HepG2 (cell line): Measurements from ENCODE around the gene GOLPH3. TPM values are rescaled to one million over a fixed set of nuclear protein-coding genes. Genes with fewer than 3 reads are reported as not detected.

ENCODE experiments used
- ATAC-seq: fragments of 200-7000 bp; cut with Tn5 transposase; 3 replicates; pipeline ENCODE4 v1.9.1; 2020; ENCODE audit warnings: mild to moderate bottlenecking, moderate library complexity
- BruUV-seq: library from RNA; stranded (reverse); fragments of 400-500 nt; replicated peaks from 2 replicates; lab custom pipeline; 2021; lab: Mats Ljungman, UMichigan
- CTCF ChIA-PET: fragments of 300-600 bp; formaldehyde crosslinking; extraction: SDS; loops from one replicate; lab custom pipeline; 2021; ENCODE audit warnings: low total read pairs, inconsistent platforms, low intra/inter-chr PET ratio; lab: Yijun Ruan, JAX
- POLR2A ChIA-PET: fragments of 350-600 bp; sonication (Branson Sonifier 250); formaldehyde crosslinking; loops from one replicate; lab custom pipeline; 2020; ENCODE audit warnings: antibody characterized with exemption, inconsistent platforms; lab: Yijun Ruan, JAX
- DNase-seq: peaks from one replicate; pipeline ENCODE4 v3.0.0-alpha.2; 2015; ENCODE audit warnings: low spot score
- FAIRE-seq: peaks from 3 replicates; lab custom pipeline; 2011; peaks lifted over from hg19 to GRCh38; lab: Jason Lieb, UNC
- H2AFZ ChIP-seq: one replicate; pipeline ENCODE4 v1.6.1; 2011; ENCODE audit warnings: low read length, inconsistent platforms
- H3K27ac ChIP-seq: fragments of 300-600 bp; 3 replicates; pipeline ENCODE4 v1.8.0; 2011; ENCODE audit warnings: mixed run types, mild to moderate bottlenecking, mixed read lengths, low read length, inconsistent platforms; ENCODE audit not compliant: insufficient read depth; ENCODE audit errors: extremely low read length
- H3K27me3 ChIP-seq, 2 experiments: fragments of 200-600 bp in 1 of 2; 2 replicates in 1 of 2; 3 replicates in 1 of 2; pipeline versions ENCODE4 v1.6.0 to v1.8.0; 2011; ENCODE audit warnings: low read length in 2 of 2, mild to moderate bottlenecking in 2 of 2, moderate library complexity in 2 of 2, inconsistent platforms in 1 of 2; ENCODE audit not compliant: insufficient read depth in 2 of 2, control insufficient read depth in 1 of 2
- H3K36me3 ChIP-seq, 2 experiments: fragments of 200-600 bp in 1 of 2; replicated peaks in 1 of 2; 2 replicates in 1 of 2; 3 replicates in 1 of 2; pipeline versions ENCODE4 v1.5.1 to v1.8.0; 2011; ENCODE audit warnings: low read length in 2 of 2, inconsistent platforms in 1 of 2; ENCODE audit not compliant: insufficient read depth in 2 of 2, control insufficient read depth in 1 of 2
- H3K4me1 ChIP-seq: 2 replicates; pipeline ENCODE4 v1.5.1; 2012; ENCODE audit warnings: low read length, inconsistent platforms; ENCODE audit not compliant: insufficient read depth
- H3K4me2 ChIP-seq: 2 replicates; pipeline ENCODE4 v1.6.0; 2011; ENCODE audit warnings: low read depth, low read length, inconsistent platforms
- H3K4me3 ChIP-seq, 3 experiments: fragments of 200-600 bp in 1 of 3; sonication (generic), shearing (Covaris generic) in 1 of 3; replicated peaks in 1 of 3; 2 replicates each; pipeline ENCODE4 v1.5.1; 2011 to 2016; ENCODE audit warnings: low read length in 3 of 3, inconsistent platforms in 2 of 3, low read depth in 2 of 3, mild to moderate bottlenecking in 2 of 3, control low read depth in 1 of 3, mixed read lengths in 1 of 3; ENCODE audit not compliant: insufficient read depth in 1 of 3
- H3K79me2 ChIP-seq: one replicate; pipeline ENCODE4 v1.6.1; 2011; ENCODE audit warnings: low read length, inconsistent platforms; ENCODE audit not compliant: insufficient read depth
- H3K9ac ChIP-seq: 2 replicates; pipeline ENCODE4 v1.6.0; 2011; ENCODE audit warnings: mild to moderate bottlenecking, low read depth, low read length, inconsistent platforms; ENCODE audit not compliant: insufficient read depth
- H3K9me3 ChIP-seq: 2 replicates; pipeline ENCODE4 v1.5.1; 2012; ENCODE audit warnings: mild to moderate bottlenecking, low read length
- H4K20me1 ChIP-seq: 2 replicates; pipeline ENCODE4 v1.6.0; 2011; ENCODE audit warnings: inconsistent platforms, mild to moderate bottlenecking, low read length, moderate library complexity; ENCODE audit not compliant: insufficient read depth
- ASH2L ChIP-seq: fragments of 300-600, 200-600 bp; sonication (generic); IDR thresholded peaks from 2 replicates; pipeline ENCODE4 v1.7.0; 2017; ENCODE audit warnings: low read depth, mild to moderate bottlenecking, moderate library complexity, mixed read lengths, low read length; ENCODE audit not compliant: insufficient read length
- BCL6 ChIP-seq: IDR thresholded peaks from 2 replicates; pipeline ENCODE4 v1.6.1; 2016; ENCODE audit warnings: missing genetic modification reagents, missing compliant biosample characterization
- CREB1 ChIP-seq, 2 experiments: fragments of 450-650 bp in 1 of 2; IDR thresholded peaks; 2 replicates each; pipeline ENCODE4 v1.6.1; 2016 to 2017; ENCODE audit warnings: control low read depth in 1 of 2, mild to moderate bottlenecking in 1 of 2, missing compliant biosample characterization in 1 of 2, missing genetic modification characterization in 1 of 2
- EP300 ChIP-seq, 3 experiments: sonication (generic) in 1 of 3; formaldehyde crosslinking in 1 of 3; IDR thresholded peaks; 2 replicates each; pipeline versions ENCODE4 v1.5.1 to v1.6.1; 2011 to 2020; ENCODE audit warnings: low read depth in 2 of 3, low read length in 2 of 3, borderline replicate concordance in 1 of 3, improper control_type of control experiment in 1 of 3, mild to moderate bottlenecking in 1 of 3, missing genetic modification reagents in 1 of 3, moderate library complexity in 1 of 3
- FOXA3 ChIP-seq: IDR thresholded peaks from 2 replicates; pipeline ENCODE4 v1.6.1; 2016; ENCODE audit warnings: missing genetic modification reagents, missing compliant biosample characterization
- GABPA ChIP-seq, 2 experiments: IDR thresholded peaks; 2 replicates each; pipeline ENCODE4 v1.6.1; 2011 to 2016; ENCODE audit warnings: low read depth in 2 of 2, low read length in 1 of 2, missing biosample characterization in 1 of 2, missing genetic modification characterization in 1 of 2
- HNF4A ChIP-seq: sonication (generic); formaldehyde crosslinking; IDR thresholded peaks from 2 replicates; pipeline ENCODE4 v1.4.0; 2020; ENCODE audit warnings: missing genetic modification reagents
- NR2F2 ChIP-seq: IDR thresholded peaks from 2 replicates; pipeline ENCODE4 v1.6.1; 2012; ENCODE audit warnings: low read depth, inconsistent platforms, borderline replicate concordance
- SP5 ChIP-seq: IDR thresholded peaks from 2 replicates; pipeline ENCODE4 v1.6.1; 2016; ENCODE audit warnings: low read depth, borderline replicate concordance
- ZNF12 ChIP-seq: sonication (generic); formaldehyde crosslinking; IDR thresholded peaks from 2 replicates; pipeline ENCODE4 v1.5.0; 2020; ENCODE audit warnings: missing genetic modification reagents
- ZNF281 ChIP-seq: sonication (generic); formaldehyde crosslinking; IDR thresholded peaks from 2 replicates; pipeline ENCODE4 v1.4.0; 2020; ENCODE audit warnings: missing genetic modification reagents, borderline replicate concordance
- ZNF773 ChIP-seq: sonication (generic); formaldehyde crosslinking; IDR thresholded peaks from 2 replicates; pipeline ENCODE4 v1.4.0; 2020; ENCODE audit warnings: missing genetic modification reagents, borderline replicate concordance
- WGBS: methylation state at CpG from one replicate; pipeline ENCODE4 v1.1.6; 2017; ENCODE audit warnings: low lambda C conversion rate; 5-methylcytosine and 5-hydroxymethylcytosine counted together
- in situ Hi-C: cut with HindIII; loops from 2 replicates; pipeline ENCODE4 v1.10.0; 2017; ENCODE audit warnings: low pct_unique_long_range_greater_than_20kb; ENCODE audit not compliant: extremely low pct_ligation_motif_present
- intact Hi-C: fragments of 100-400 bp; cut with micrococcal nuclease; formaldehyde crosslinking; loops from one replicate; pipeline ENCODE4 v1.10.0; 2022; ENCODE audit not compliant: unreplicated experiment
- polyA plus RNA-seq, 8 experiments: library from polyadenylated mRNA; depleted of rRNA in 3 of 8; stranded (reverse) in 7 of 8; unstranded in 1 of 8; fragments of >200 nt; fragmentation: Illumina TruSeq in 4 of 8; extraction: Trizol in 4 of 8; gene quantifications; 2 replicates each; pipeline versions ENCODE4 v1.2.1 to v1.2.3, GENCODE V29; 2011 to 2016; ENCODE audit warnings: low read depth in 4 of 8, missing spikeins in 1 of 8, mixed read lengths in 1 of 8; ENCODE audit not compliant: insufficient read depth in 1 of 8
- total RNA-seq, 5 experiments: library from RNA; depleted of rRNA; stranded (reverse); fragments of >200 nt; fragmentation: Illumina TruSeq; extraction: Trizol; gene quantifications; 2 replicates each; pipeline ENCODE4 v1.2.3, GENCODE V29; 2016; ENCODE audit warnings: low read depth in 1 of 5
- TF ChIP-seq, protein P1 (sequence below): sonication (generic); formaldehyde crosslinking; IDR thresholded peaks from 2 replicates; pipeline ENCODE4 v1.8.1; 2022; ENCODE audit warnings: mild to moderate bottlenecking, missing genetic modification reagents
- TF ChIP-seq, protein P2 (sequence below): sonication (generic); formaldehyde crosslinking; conservative IDR thresholded peaks from 2 replicates; pipeline ENCODE4 v1.4.0; 2020; ENCODE audit warnings: mild to moderate bottlenecking, missing genetic modification reagents, moderate library complexity

GOLPH3 gene
- total and polyA plus RNA-seq, 2 of the 13 experiments (the other 11 are each of a cell fraction or from before 2014, with no cell fraction given) = 59.5 to 84.5 TPM

DNA sequence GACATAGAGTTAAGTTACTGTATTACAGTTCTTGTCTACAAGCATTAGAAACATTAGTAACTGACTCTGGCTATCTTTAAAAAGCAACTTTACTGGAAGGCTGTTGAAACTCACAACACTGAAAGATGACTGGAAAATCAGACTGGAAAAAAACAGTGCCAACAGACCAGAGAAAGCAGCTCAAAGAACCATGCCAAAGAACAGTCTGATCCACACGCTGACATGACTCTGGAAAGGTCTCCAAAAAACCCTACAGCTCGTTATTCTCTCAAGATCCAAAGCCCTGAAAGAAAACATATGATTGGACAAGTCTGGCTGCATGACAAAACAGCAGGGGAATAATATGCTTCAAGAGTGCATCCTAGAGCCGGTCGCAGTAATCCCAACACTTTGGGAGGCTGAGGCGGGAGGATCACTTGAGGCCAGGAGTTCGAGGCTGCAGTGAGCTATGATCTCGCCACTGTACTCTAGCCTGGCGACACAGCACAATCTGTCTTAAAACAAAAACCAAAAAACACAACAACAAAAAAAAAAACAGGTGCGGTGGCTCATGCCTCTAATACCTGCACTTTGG is 5.6 kb downstream of the GOLPH3 start (continued):
- TF ChIP-seq, protein P1, sequence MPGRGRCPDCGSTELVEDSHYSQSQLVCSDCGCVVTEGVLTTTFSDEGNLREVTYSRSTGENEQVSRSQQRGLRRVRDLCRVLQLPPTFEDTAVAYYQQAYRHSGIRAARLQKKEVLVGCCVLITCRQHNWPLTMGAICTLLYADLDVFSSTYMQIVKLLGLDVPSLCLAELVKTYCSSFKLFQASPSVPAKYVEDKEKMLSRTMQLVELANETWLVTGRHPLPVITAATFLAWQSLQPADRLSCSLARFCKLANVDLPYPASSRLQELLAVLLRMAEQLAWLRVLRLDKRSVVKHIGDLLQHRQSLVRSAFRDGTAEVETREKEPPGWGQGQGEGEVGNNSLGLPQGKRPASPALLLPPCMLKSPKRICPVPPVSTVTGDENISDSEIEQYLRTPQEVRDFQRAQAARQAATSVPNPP (CRISPR knock-in tag) = no peak
- TF ChIP-seq GABPA (IDR thresholded peaks at IDR 0.05; ENCODE audit: low read depth, low read length) (no peak), GABPA (CRISPR knock-in tag; IDR thresholded peaks at IDR 0.05; ENCODE audit: low read depth) (no peak), NR2F2 (no peak), ZNF281 (no peak)

DNA sequence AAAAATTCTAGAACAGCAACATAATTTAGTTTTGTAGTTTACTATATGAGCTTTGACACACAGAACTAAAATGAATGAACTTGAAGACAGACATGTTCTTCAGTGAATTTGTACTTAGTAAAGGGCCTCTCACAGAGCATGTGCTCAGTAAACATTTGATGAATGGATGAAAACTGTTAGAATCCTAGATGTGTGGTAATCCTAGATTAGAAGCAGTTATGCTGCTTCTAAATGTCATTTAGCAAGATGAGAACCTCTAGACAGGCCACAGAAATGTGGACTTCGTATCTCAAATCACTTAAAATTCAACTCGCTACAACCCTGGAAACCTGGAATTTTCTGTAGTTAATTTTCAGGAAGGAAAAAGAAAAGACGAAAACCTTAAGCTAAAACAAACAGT is 8.5 kb downstream of the GOLPH3 start:
- intact Hi-C loops (loop anchor here (10.0 kb wide), 1 partner anchor 169 kb away; no protein-coding TSS in a partner anchor), in situ Hi-C loops (no loop called here)
- Histone ChIP-seq H3K9ac (no peak overlapping the region), H3K36me3 (peaks cover 6 to 34% of the 10 kb centered on the region in 2 experiments), H3K27me3 (no peaks in the 10 kb centered on the region), H3K4me1 (peaks cover 75% of the 10 kb centered on the region), H2AFZ (no peak overlapping the region), H3K4me3 (no peak overlapping the region), H4K20me1 (peaks cover 80% of the 10 kb centered on the region), H3K27ac (peak overlapping the region; percentile 42), H3K79me2 (peaks cover 91% of the 10 kb centered on the region), H3K9me3 (no peaks in the 10 kb centered on the region), H3K4me2 (peak overlapping the region; percentile 45)
- CTCF ChIA-PET = no interaction called here
- 4% methylated on average over 3 of the region's 3 CpGs for WGBS
- ATAC-seq (peak; percentile 77), FAIRE-seq (peak; percentile 72), DNase-seq (peak; percentile 70)
- BruUV-seq = no TSS peak
- POLR2A ChIA-PET = interaction anchor here (0.6 to 2.1 kb wide), 2 partner anchors 9 to 366 kb away, joined by 3 to 6 read pairs; partner anchors contain the start of gene GOLPH3
- TF ChIP-seq HNF4A (CRISPR knock-in tag) = peak; percentile 25; the same call in 1 of the 2 replicates
- TF ChIP-seq BCL6 (CRISPR knock-in tag) = peak; percentile 30; the same call in 1 of the 2 replicates
- 0 out of 2 replicates have a peak, but pooled peaks have one; percentile 38 for TF ChIP-seq ZNF12
- no peak for TF ChIP-seq SP5 (CRISPR knock-in tag)
- no peak for TF ChIP-seq CREB1 (IDR thresholded peaks at IDR 0.05)
- peak; percentile 37; the same call in 1 of the 2 replicates for TF ChIP-seq CREB1 (CRISPR knock-in tag; IDR thresholded peaks at IDR 0.05)
- TF ChIP-seq, protein P2, sequence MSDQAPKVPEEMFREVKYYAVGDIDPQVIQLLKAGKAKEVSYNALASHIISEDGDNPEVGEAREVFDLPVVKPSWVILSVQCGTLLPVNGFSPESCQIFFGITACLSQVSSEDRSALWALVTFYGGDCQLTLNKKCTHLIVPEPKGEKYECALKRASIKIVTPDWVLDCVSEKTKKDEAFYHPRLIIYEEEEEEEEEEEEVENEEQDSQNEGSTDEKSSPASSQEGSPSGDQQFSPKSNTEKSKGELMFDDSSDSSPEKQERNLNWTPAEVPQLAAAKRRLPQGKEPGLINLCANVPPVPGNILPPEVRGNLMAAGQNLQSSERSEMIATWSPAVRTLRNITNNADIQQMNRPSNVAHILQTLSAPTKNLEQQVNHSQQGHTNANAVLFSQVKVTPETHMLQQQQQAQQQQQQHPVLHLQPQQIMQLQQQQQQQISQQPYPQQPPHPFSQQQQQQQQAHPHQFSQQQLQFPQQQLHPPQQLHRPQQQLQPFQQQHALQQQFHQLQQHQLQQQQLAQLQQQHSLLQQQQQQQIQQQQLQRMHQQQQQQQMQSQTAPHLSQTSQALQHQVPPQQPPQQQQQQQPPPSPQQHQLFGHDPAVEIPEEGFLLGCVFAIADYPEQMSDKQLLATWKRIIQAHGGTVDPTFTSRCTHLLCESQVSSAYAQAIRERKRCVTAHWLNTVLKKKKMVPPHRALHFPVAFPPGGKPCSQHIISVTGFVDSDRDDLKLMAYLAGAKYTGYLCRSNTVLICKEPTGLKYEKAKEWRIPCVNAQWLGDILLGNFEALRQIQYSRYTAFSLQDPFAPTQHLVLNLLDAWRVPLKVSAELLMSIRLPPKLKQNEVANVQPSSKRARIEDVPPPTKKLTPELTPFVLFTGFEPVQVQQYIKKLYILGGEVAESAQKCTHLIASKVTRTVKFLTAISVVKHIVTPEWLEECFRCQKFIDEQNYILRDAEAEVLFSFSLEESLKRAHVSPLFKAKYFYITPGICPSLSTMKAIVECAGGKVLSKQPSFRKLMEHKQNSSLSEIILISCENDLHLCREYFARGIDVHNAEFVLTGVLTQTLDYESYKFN (CRISPR knock-in tag) = 0 out of 2 replicates have a peak, but pooled peaks have one; percentile 31
- peak; percentile 4 for TF ChIP-seq ASH2L
- no peak; the same call in 1 of the 2 replicates for TF ChIP-seq FOXA3
- peak in 1 of 2 experiments; percentile 54; a peak in 1 of 4 replicates for TF ChIP-seq EP300 (IDR thresholded peaks at IDR 0.05; ENCODE audit: low read depth in 2 of 2, low read length in 2 of 2)
- no peak for TF ChIP-seq EP300 (CRISPR knock-in tag; IDR thresholded peaks at IDR 0.05; ENCODE audit: borderline replicate concordance)
- no peak for TF ChIP-seq ZNF773
